ENCODE data around the gene OVCH1.

The OVCH1 gene, protein sequence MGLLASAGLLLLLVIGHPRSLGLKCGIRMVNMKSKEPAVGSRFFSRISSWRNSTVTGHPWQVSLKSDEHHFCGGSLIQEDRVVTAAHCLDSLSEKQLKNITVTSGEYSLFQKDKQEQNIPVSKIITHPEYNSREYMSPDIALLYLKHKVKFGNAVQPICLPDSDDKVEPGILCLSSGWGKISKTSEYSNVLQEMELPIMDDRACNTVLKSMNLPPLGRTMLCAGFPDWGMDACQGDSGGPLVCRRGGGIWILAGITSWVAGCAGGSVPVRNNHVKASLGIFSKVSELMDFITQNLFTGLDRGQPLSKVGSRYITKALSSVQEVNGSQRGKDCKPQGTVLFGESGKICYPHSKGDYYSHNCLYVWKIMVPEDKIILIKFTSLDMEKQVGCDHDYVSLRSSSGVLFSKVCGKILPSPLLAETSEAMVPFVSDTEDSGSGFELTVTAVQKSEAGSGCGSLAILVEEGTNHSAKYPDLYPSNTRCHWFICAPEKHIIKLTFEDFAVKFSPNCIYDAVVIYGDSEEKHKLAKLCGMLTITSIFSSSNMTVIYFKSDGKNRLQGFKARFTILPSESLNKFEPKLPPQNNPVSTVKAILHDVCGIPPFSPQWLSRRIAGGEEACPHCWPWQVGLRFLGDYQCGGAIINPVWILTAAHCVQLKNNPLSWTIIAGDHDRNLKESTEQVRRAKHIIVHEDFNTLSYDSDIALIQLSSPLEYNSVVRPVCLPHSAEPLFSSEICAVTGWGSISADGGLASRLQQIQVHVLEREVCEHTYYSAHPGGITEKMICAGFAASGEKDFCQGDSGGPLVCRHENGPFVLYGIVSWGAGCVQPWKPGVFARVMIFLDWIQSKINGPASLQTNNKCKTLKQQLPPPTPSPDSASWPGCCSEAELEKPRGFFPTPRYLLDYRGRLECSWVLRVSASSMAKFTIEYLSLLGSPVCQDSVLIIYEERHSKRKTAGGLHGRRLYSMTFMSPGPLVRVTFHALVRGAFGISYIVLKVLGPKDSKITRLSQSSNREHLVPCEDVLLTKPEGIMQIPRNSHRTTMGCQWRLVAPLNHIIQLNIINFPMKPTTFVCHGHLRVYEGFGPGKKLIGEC

GRCh38 chr12:29497588-29497987 lies at the start of gene OVCH1:
OVCH1 (minus strand) TSS chr12:29497686; CDS start chr12:29497686, 0 bp downstream.
- H3K4me3 ChIP-seq (ENCODE audit: low read depth, low read length), result no peak within 1 kb of the TSS
- no peak for TF ChIP-seq CTCF (IDR thresholded peaks at IDR 0.05; ENCODE audit: borderline replicate concordance, insufficient read depth, low read depth, low read length)

DNA sequence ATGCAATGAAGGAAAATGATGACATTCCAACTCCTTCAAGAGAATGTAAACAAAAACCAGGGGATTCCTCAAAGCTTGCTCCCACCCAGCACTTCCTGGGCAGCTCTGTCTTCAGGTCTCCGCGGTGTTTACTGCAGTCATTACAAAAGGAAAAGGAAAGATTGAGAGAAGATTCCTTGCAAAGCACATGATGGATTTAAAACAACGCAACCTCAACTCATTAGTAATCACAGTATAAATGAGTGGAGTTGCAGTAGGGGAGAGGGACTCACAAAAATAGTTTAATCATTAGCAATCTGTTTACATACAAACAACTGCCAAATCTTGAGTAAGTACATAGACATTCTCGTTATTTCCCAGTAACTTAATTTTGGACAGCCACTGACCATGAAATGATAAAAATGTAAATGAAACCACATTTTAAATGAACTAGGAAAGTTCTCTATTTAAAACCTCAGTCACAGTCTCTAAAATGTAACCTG lies 49.7 kb upstream of the OVCH1 start:
- no peak overlapping the region for H3K4me3 ChIP-seq (ENCODE audit: low read depth, low read length)
- no peak for TF ChIP-seq CTCF (IDR thresholded peaks at IDR 0.05; ENCODE audit: borderline replicate concordance, insufficient read depth, low read depth, low read length)

DNA sequence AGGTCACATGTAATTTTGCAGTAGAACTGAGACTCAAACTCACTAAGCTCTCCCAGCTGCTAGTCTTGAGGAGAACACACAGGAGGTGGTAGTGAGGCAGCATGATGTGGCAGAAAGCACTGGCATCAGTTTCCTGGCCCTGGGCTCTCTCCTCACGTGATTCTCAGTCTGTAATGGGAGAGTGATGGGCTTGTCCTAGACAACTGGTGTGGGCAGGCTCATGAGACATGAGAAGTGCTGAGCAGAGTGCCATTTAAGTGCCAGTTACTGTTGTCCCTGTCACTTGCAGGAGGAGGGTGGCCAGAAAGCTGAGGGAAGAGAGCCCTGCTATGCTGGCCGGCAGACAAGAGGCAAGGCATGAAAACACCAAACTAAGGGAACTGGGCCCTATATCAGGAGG lies 48.5 kb upstream of the OVCH1 start:
- H3K4me3 ChIP-seq (ENCODE audit: low read depth, low read length), result no peak overlapping the region
- TF ChIP-seq CTCF (IDR thresholded peaks at IDR 0.05; ENCODE audit: borderline replicate concordance, insufficient read depth, low read depth, low read length), result no peak

GRCh38 chr12:29545102-29545467 lies 47.6 kb upstream of the OVCH1 start:
- no peak for TF ChIP-seq CTCF (IDR thresholded peaks at IDR 0.05; ENCODE audit: borderline replicate concordance, insufficient read depth, low read depth, low read length)
- no peak overlapping the region for H3K4me3 ChIP-seq (ENCODE audit: low read depth, low read length)

DNA sequence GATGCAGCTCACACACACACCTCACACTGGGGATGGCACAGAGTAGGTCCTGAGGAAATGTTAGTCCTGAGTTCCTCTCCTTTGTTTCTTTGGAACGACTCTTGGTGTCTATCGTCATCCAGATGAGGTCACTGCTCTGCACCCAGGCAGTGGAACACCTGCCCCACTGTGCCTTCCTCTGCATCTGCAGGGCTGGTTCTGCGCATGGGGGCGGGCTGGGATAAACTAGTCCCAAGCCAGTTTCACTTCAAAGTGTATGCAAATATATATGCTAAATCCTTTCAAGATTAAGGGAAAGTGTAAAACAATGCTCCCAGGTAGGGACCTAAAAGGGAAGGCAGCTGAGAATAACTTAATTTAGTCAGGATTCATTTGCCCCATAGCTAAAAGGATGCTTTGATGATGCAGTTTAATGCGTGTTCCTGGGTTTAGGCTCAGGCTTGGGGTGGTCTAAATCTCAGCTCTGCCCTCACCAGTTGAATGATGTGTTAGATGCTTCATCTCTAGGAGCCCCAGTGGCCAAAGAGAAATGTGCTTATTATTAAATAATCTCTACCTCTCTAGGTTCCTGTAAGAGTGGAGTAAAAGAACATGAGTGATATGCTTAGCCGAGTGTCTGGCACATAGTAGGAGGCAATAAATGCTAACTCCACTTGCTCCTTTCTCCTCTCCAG lies 47.1 kb upstream of the OVCH1 start:
- no peak overlapping the region for H3K4me3 ChIP-seq (ENCODE audit: low read depth, low read length)
- TF ChIP-seq CTCF (IDR thresholded peaks at IDR 0.05; ENCODE audit: borderline replicate concordance, insufficient read depth, low read depth, low read length), result no peak

- no peak for TF ChIP-seq CTCF (IDR thresholded peaks at IDR 0.05; ENCODE audit: borderline replicate concordance, insufficient read depth, low read depth, low read length)
Observed at GRCh38 chr12:29543036-29543435, 45.5 kb upstream of the OVCH1 start.

More at GRCh38 chr12:29543036-29543435, 45.5 kb upstream of the OVCH1 start:
- no peak overlapping the region for H3K4me3 ChIP-seq (ENCODE audit: low read depth, low read length)
